Peyer's patch (tissue), 4 donors: Measurements from ENCODE around the gene TRHDE.

ENCODE experiments used
- CTCF ChIP-seq, 6 experiments: fragments of 450-650 bp in 4 of 6; fragments of 200-600 bp in 2 of 6; sonication (generic) in 1 of 6; IDR thresholded peaks; one replicate each; pipeline ENCODE4 v1.5.1; 2017 to 2019; ENCODE audit warnings: antibody characterized with exemption in 6 of 6, mild to moderate bottlenecking in 3 of 6, moderate library complexity in 1 of 6
- POLR2A ChIP-seq, 2 donors: fragments of 450-650 bp; IDR thresholded peaks; one replicate each; pipeline ENCODE4 v1.5.1; 2017; ENCODE audit warnings: antibody characterized with exemption in 2 of 2, mild to moderate bottlenecking in 2 of 2, moderate library complexity in 2 of 2

DNA sequence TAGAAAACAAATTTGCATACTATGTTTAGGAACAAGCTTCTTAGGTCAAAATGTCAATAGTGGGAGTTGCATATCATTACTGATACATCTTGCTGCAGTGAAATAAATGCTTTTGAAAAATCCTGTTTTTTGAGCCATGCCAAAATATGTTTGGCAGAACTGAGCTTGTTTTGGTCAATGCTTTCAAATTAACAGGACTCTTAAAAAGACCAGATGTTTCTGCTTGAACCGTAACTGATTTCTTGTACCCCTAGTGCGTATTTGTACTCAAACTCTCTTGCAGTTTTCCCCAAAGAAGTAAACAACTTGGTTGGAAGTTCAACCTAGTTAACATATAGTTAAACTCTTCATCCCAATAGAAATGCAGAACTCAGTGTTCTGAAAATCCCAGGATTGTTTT, 3.4 kb downstream of the TRHDE start:
- TF ChIP-seq CTCF (IDR thresholded peaks at IDR 0.05) = no peak
- no peak for TF ChIP-seq POLR2A (IDR thresholded peaks at IDR 0.05)
